HG03108 (cell line): Measurements from ENCODE around the gene LRRC4.

Source experiments
- ATAC-seq: cut with Tn5 transposase; IDR thresholded peaks from one replicate; pipeline ENCODE4 v1.9.1; 2021; ENCODE audit warnings: moderate library complexity; ENCODE audit not compliant: unreplicated experiment

LRRC4 gene

GRCh38 chr7:127981965-127982364 is 49.3 kb downstream of the LRRC4 start:
- ATAC-seq, result no peak

- no peak for ATAC-seq
Observed at GRCh38 chr7:127980901-127981300, 50.3 kb downstream of the LRRC4 start.

GRCh38 chr7:127979728-127980126 is 51.5 kb downstream of the LRRC4 start:
- no peak for ATAC-seq

- no peak for ATAC-seq
Observed at GRCh38 chr7:127979113-127979727, 52.0 kb downstream of the LRRC4 start.

- no peak for ATAC-seq
Observed at GRCh38 chr7:127978421-127978820, 52.8 kb downstream of the LRRC4 start.
